HG03432 (cell line): ENCODE results near the gene HERPUD2.
"Not testable (repeated sequence)": the region's sequence is repeated elsewhere in the genome, so short reads cannot be mapped to it uniquely, and the experiment has no call there.

ENCODE experiments used
- ATAC-seq: cut with Tn5 transposase; IDR thresholded peaks from one replicate; pipeline ENCODE4 v1.9.1; 2021; ENCODE audit warnings: mild to moderate bottlenecking, moderate library complexity; ENCODE audit not compliant: unreplicated experiment

The HERPUD2 gene

GRCh38 chr7:35681231-35682029 is 13.5 kb downstream of the HERPUD2 start:
- ATAC-seq, result peak; percentile 90

- ATAC-seq, result no peak
Observed at GRCh38 chr7:35680403-35681013, 14.4 kb downstream of the HERPUD2 start.

DNA sequence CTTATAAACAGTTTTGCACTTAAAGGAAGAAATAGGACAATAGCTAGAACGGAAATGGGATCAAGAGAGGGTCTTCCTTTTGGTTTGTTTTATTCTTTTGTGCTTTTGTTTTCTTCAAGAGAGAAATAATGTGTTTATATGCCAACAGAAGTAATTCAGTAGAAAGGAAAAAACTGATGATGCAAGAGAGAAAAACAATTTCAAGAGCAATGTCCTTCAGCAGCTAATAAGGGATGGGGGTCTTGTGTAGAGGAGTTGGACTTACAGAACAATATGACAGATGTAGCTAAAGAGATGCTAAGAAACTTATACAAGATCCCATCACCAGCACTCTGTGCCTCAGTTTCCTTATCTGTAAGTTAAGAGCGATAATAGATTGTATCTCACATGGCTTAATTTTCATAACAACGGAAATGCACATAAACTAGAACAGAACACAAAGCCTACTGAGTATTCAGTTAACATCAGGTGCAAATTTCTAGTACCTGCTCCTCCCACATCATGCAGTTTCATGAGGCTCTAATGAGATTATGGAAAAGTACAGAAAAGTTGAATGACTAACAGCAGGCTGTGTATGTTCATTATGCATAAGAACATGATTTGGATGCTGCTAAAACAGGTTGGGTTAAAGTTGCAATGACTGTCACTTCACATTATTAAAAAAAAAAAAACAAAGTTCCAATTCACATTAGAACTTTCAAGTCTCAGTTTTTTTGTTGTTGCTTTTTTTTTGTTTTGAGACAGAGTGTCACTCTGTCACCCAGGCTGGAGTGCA is 17.2 kb downstream of the HERPUD2 start:
- ATAC-seq, result no peak

DNA sequence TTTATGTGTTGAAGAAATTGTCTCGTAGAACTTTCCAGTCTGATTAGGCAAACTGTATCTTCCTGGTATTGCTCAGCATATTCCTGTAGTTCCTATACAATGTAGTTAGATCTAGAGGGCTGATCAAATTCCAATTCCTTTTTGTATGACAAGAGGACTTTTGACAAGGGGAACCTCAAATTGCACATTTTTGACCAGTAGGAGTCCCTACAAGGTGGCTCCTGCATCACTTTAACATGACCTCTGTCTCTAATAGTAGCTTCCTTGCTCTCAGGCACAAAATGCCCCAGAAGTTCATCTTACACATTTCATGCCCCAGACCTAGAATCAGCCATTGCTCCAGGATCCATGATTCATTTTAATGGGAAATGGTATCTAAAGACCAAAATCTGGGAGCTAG is 18.7 kb downstream of the HERPUD2 start:
- ATAC-seq, result no peak

DNA sequence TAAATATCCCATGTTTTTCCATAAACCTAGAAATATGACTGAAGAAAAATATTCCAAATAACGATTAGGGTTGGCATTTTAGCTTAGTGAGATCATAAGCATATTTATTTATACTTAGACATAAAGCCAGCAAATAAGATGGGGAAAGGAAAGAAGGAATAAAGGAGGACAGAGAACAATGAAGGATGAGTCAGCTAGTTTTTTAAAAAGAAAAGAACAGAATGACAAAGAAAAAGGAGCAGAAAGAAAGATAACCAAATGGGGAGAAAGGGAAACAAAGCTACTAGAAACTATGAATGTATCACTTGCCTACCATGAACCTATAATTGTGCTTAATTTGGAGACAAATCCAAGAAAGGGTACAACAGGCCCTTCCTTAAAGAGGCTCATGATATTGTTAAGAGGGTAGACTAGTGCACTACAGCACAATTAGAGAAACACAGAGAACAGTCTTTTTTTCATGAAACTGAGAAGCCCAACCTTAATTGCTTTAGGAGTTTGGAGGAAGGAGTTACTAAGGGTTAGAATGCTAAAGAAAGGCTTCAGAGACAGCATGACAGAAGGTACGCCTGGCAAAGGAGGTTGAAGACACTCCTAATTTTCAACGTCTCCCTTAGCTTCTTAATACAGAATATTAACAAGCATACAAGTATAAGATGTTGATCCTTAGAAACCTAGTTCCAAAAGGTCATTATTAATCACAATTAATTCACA is 23.9 kb downstream of the HERPUD2 start:
- ATAC-seq, result no peak

- not testable (repeated sequence) for ATAC-seq
Observed at GRCh38 chr7:35660411-35660810, 34.5 kb downstream of the HERPUD2 start.

GRCh38 chr7:35658606-35659201 is 36.2 kb downstream of the HERPUD2 start:
- peak; percentile 60 for ATAC-seq

- ATAC-seq, result peak; percentile 72
Observed at GRCh38 chr7:35657125-35657524, 37.8 kb downstream of the HERPUD2 start.

GRCh38 chr7:35654558-35654957 is 40.4 kb downstream of the HERPUD2 start:
- not testable (repeated sequence) for ATAC-seq

- no peak for ATAC-seq
Observed at GRCh38 chr7:35652124-35652523, 42.8 kb downstream of the HERPUD2 start.

- ATAC-seq, result no peak
Observed at GRCh38 chr7:35650751-35651150, 44.2 kb downstream of the HERPUD2 start.

GRCh38 chr7:35649711-35650110 is 45.2 kb downstream of the HERPUD2 start:
- ATAC-seq, result no peak

GRCh38 chr7:35648367-35648766 is 46.6 kb downstream of the HERPUD2 start:
- no peak for ATAC-seq

- ATAC-seq, result peak; percentile 58
Observed at GRCh38 chr7:35647171-35647574, 47.8 kb downstream of the HERPUD2 start.

DNA sequence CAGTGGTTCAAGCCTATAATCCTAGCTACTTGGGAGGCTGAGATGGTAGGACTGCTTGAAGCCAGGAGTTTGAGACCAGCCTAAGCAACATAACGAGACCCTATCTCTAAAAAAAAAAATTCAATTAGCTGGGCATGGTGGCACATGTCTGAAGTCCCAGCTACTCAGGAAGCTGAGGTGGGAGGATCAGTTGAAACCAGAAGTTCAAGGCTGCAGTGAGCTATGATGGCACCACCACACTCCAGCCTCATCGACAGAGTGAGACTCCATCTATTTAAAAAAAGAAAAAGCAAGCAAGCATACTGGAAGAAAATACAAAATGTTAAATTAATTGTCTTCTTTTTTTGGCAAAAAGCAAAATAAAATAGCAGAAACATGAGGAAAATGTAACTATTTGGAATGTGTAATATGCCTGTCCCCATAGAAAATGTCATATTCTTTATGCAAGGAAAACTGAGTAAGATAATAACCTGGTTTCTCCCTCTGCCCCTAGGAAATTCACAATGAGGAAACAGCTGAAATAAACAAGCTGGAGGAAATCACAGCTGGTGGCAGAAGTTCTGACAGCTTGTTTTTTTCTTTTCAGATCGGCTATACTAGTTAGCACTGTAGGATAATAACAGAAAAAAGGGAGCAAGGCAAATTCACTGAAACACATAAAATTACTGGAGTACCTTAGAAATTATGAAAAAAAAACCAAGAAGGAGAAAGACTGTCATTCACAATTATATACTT is 48.5 kb downstream of the HERPUD2 start:
- no peak for ATAC-seq

DNA sequence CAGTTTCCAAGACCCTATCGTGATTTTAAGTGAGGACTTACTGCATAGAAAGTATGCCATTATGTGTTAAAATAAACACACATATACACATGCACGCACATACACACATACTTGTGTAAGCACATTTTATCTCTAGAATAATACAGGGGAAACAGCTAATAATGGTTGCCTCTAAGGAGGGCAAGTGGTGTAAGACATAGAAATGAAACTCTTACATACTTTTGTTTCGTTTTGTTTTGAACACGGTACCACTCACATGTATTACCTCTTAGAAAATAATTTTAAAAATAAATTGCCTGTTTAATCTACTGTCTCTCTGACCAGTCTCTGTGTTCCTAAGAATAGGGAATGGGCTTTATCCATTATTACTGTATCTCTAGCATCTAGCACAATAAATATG is 49.2 kb downstream of the HERPUD2 start:
- no peak for ATAC-seq

DNA sequence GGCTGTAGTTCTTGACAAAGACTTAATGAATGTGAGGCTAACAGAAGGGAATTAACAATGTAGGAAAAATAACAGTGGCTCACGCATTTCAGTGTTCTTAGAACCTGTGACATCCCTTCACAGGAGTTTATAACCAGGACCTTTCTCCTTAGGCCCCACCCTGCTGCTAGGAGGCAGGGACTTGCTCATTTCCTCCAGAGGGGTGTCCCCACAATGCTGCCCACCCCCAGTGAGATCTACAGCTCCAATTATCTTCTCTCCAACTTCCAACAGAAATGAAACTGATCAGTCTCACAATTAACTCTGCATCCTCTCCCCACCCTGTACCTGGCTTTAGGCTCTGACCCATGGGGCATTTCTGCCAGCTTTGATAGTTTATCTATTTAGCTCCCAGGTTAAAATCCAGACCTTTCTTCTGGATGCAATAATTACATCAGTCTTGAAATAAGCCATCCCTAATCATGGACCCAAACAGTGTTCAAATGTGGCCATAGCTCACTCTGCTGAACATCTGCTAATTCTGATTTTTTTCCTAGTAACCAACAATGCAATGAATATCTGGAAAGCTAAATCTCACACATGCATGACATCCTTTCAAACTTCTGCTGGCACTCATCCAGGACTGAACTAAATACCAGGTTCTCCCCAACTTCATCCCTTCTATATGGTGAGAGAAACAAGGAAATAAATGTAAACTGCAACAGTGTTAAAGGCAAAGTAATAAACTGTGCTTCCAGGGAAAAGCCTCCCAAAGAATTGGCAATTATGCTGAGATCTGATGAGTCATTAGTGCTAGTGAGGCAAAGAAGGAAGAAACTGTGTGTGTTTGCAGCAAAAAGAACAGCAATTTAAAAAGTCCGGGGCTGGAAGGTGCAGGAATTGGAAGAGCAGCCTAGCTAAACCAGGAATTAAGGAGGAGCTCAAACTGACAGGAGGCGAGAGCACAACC is 64.6 kb downstream of the HERPUD2 start:
- ATAC-seq, result no peak

DNA sequence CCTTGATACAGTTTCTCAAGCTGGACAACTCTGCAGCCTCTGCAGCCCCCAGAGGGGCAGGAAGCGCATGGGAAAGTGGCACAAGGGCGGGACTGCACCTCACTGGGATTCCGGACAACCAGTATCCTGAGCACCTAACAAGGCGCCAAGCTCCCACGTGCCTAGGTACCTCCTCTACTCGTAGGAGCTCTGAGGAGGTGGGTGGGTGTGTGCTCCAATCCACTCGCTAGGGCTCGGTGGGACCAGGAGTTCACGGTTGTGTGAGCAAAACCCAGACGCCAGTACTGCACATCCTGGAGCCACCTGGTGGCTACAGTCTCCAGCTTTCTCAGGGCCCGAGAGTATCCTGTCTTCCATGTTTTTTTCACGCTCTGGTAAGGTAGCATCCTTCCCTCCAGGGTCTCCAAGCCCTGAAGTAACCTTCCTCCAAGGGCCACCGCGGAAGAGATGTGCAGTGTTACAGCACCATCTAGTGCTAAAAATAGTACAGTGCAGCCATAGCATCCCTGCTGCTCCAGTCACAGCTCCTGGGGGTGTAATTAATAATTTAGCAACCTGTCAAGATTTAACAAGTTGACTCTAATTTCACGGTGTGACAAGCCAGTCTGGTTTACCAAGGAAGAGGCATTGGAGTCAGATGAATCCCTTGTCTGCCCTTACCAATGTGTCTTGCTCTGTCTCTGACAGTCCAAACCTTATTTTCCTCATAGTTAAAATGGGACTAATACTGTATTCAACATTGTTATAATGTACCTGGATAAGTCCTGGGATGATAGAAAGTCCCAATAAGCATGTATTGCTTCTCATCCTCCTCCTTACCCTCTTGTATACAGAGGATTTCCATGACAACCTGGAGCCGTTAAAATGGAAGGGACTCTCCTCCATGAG is 70.4 kb downstream of the HERPUD2 start:
- peak; percentile 88 for ATAC-seq
